Lung (tissue), 12 donors: ENCODE measurements around the gene CNOT2. TPM values are rescaled to one million over a fixed set of nuclear protein-coding genes. Genes with fewer than 3 reads are reported as not detected.

Experiments used
- ATAC-seq: fragments of 200-7000 bp; cut with Tn5 transposase; one replicate; pipeline ENCODE4 v1.9.1; 2020; ENCODE audit warnings: moderate number of reproducible peaks; ENCODE audit not compliant: insufficient read depth, low FRiP score
- DNase-seq, 3 donors: peaks; one replicate each; pipeline ENCODE4 v3.0.0-alpha.2; 2013 to 2017
- H3K27ac ChIP-seq, 2 donors: one replicate each; pipeline ENCODE4 v1.5.1; 2013; ENCODE audit warnings: mild to moderate bottlenecking in 2 of 2, moderate library complexity in 2 of 2, control low read depth in 1 of 2, inconsistent platforms in 1 of 2, low read depth in 1 of 2, low read length in 1 of 2
- H3K27me3 ChIP-seq, 3 donors: one replicate each; pipeline ENCODE4 v1.5.1; 2013; ENCODE audit warnings: low read length in 2 of 3; ENCODE audit not compliant: control insufficient read depth in 3 of 3, insufficient read depth in 3 of 3
- H3K36me3 ChIP-seq, 4 donors: one replicate each; pipeline ENCODE4 v1.5.1; 2013; ENCODE audit warnings: low read length in 4 of 4, mild to moderate bottlenecking in 1 of 4, moderate library complexity in 1 of 4; ENCODE audit not compliant: control insufficient read depth in 4 of 4, insufficient read depth in 4 of 4
- H3K4me1 ChIP-seq, 5 donors: one replicate each; pipeline ENCODE4 v1.5.1; 2013; ENCODE audit warnings: low read length in 5 of 5, mild to moderate bottlenecking in 2 of 5, moderate library complexity in 1 of 5; ENCODE audit not compliant: control insufficient read depth in 5 of 5, insufficient read depth in 5 of 5
- H3K4me3 ChIP-seq: one replicate; pipeline ENCODE4 v1.5.1; 2013; ENCODE audit warnings: mild to moderate bottlenecking, control low read depth, moderate library complexity
- H3K9ac ChIP-seq, 2 donors: one replicate each; pipeline ENCODE4 v1.5.1; 2013; ENCODE audit warnings: low read length in 2 of 2, control low read depth in 1 of 2; ENCODE audit not compliant: insufficient read depth in 1 of 2
- H3K9me3 ChIP-seq, 4 donors: one replicate each; pipeline ENCODE4 v1.5.1; 2013; ENCODE audit warnings: low read length in 3 of 4, mild to moderate bottlenecking in 1 of 4, moderate library complexity in 1 of 4; ENCODE audit not compliant: control insufficient read depth in 4 of 4, insufficient read depth in 3 of 4
- CTCF ChIP-seq: IDR thresholded peaks from 2 replicates; pipeline ENCODE4 v1.5.1; 2012; ENCODE audit warnings: mild to moderate bottlenecking; ENCODE audit errors: control extremely low read depth, extremely low read depth
- WGBS, 2 donors: extraction: QIAGEN DNeasy Blood & Tissue Kit; methylation state at CpG; one replicate each; pipeline ENCODE4 v1.1.7; 2013; 5-methylcytosine and 5-hydroxymethylcytosine counted together
- polyA plus RNA-seq, 2 donors: library from polyadenylated mRNA; stranded (reverse); fragments of 200-250 nt; gene quantifications; one replicate each; pipeline ENCODE4 v1.2.1, GENCODE V29; 2013
- total RNA-seq, 2 donors: library from RNA; depleted of rRNA in 1 of 2; stranded (reverse); fragments of >200 nt in 1 of 2; gene quantifications; one replicate each; pipeline ENCODE4 v1.2.1, GENCODE V29; 2014 to 2021
- donor health status: control.
- donor health status: control.
- donor health status: Bipolar disorder and iron deficiency.
- donor health status: healthy.
- donor health status: DM: yes; HTN: yes; CAD: no.

CNOT2 gene
- total and polyA plus RNA-seq, 4 donors: 21.9 to 243 (median 40.3) TPM

GRCh38 chr12:70258605-70259403 lies 15.6 kb downstream of the CNOT2 start:
- Histone ChIP-seq H3K9ac (no peak overlapping the region), H3K4me3 (no peak overlapping the region), H3K9me3 (no peaks in the 10 kb centered on the region), H3K27ac (no peak overlapping the region), H3K4me1 (peaks cover 0 to 10% (median 3%) of the 10 kb centered on the region in 5 donors), H3K36me3 (no peaks in the 10 kb centered on the region), H3K27me3 (no peaks in the 10 kb centered on the region)
- ATAC-seq: no peak
- 58 to 70% methylated on average over 5 of the region's 5 CpGs for WGBS, 2 donors
- peak in 1 of 3 donors; percentile 32 for DNase-seq
- TF ChIP-seq CTCF: no peak

GRCh38 chr12:70260646-70261045 lies 17.4 kb downstream of the CNOT2 start:
- 69 to 84% methylated on average over 1 of the region's 1 CpG for WGBS, 2 donors
- H3K4me1 ChIP-seq: peaks cover 0 to 15% (median 3%) of the 10 kb centered on the region in 5 donors
- H3K4me3 ChIP-seq: no peak overlapping the region
- no peaks in the 10 kb centered on the region for H3K27me3 ChIP-seq
- TF ChIP-seq CTCF: no peak
- no peak overlapping the region for H3K9ac ChIP-seq
- DNase-seq: no peak
- no peak overlapping the region for H3K27ac ChIP-seq
- no peaks in the 10 kb centered on the region for H3K36me3 ChIP-seq
- no peaks in the 10 kb centered on the region for H3K9me3 ChIP-seq
- no peak for ATAC-seq

DNA sequence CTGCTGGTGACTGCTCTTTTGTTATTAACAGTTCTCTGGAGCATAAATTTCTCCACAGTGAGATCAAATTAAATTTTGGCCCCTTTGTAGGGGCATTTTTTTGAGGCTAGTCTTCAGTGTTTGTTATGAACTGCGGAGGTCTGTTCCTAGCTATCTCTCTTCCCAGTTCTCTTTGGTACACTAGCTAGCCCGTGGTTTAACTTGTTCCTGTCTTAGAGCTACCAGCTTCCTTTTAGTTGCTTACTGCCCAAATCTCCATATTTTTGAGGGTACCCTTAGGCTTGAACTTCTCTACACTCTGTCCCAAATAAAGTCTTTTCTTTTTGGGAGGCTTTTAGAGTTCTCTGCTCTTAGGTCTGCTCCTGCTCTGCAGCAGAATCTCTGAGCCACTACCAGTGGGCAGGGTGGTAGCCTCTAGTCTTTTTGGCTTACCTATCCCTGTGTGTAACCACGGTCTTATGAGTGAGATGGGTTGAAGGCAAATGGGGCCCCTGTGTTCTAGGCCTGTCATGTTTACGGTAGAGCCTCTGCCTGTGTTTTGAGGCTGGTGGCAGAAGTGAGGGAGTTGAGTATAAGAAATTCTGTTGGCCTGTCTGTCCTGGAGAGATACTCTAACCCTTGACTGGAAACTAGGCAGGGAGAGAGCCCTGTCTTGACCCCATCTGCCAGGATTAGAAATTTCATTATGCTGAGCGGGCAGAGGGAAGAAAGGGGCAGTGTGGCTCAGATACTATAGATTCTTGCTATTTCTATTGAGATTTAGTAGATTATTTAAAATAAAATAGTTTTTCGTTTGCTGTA lies 21.0 kb downstream of the CNOT2 start:
- Histone ChIP-seq H3K4me3 (no peak overlapping the region), H3K4me1 (peaks cover 0 to 18% (median 4%) of the 10 kb centered on the region in 5 donors), H3K9ac (no peak overlapping the region), H3K36me3 (no peaks in the 10 kb centered on the region), H3K27me3 (no peaks in the 10 kb centered on the region), H3K9me3 (no peaks in the 10 kb centered on the region), H3K27ac (no peak overlapping the region)
- 83 to 85% methylated on average over 6 of the region's 6 CpGs for WGBS, 2 donors
- DNase-seq: no peak
- TF ChIP-seq CTCF: no peak
- no peak for ATAC-seq
